Lower lobe of right lung (tissue), 2 donors: Measurements from ENCODE around the gene OR4D5. TPM values are rescaled to one million over a fixed set of nuclear protein-coding genes. Genes with fewer than 3 reads are reported as not detected.

Experiments
- ATAC-seq, 2 donors: fragments of 200-7000 bp; cut with Tn5 transposase; one replicate each; pipeline ENCODE4 v1.9.1; 2020 to 2022; ENCODE audit warnings: mild to moderate bottlenecking in 2 of 2, moderate library complexity in 2 of 2
- DNase-seq: peaks from one replicate; pipeline ENCODE4 v3.0.0-alpha.2; 2020
- H3K27ac ChIP-seq: fragments of 200-600 bp; one replicate; pipeline ENCODE4 v1.8.0; 2022
- H3K27me3 ChIP-seq: fragments of 200-600 bp; one replicate; pipeline ENCODE4 v1.8.0; 2022; ENCODE audit warnings: low read depth
- H3K36me3 ChIP-seq: fragments of 200-600 bp; one replicate; pipeline ENCODE4 v1.8.0; 2022; ENCODE audit warnings: mild to moderate bottlenecking
- H3K4me1 ChIP-seq: fragments of 200-600 bp; one replicate; pipeline ENCODE4 v1.8.0; 2022
- H3K4me3 ChIP-seq: fragments of 200-600 bp; one replicate; pipeline ENCODE4 v1.8.0; 2022; ENCODE audit warnings: mild to moderate bottlenecking
- H3K9me3 ChIP-seq: fragments of 200-600 bp; one replicate; pipeline ENCODE4 v1.8.0; 2022
- CTCF ChIP-seq: fragments of 200-600 bp; IDR thresholded peaks from one replicate; pipeline ENCODE4 v1.8.0; 2022; ENCODE audit warnings: antibody characterized with exemption, mild to moderate bottlenecking
- intact Hi-C: fragments of 100-400 bp; cut with DNase I; formaldehyde crosslinking; loops from one replicate; pipeline ENCODE4 v1.11.0; 2022
- total RNA-seq: library from RNA; stranded (reverse); fragmentation: NEBNext Ultra II Directional; extraction: Animal tissue kit (Norgen Biotek cat#: 25700); gene quantifications from one replicate; pipeline ENCODE4 v1.2.1, GENCODE V29; 2021
- donor health status: DM: no; HTN: yes; CAD: no; lungs with severe emphysema.

Gene OR4D5
- total RNA-seq, 1 donor from 2014 or later: not detected

GRCh38 chr11:123956752-123957151 is 17.3 kb downstream of the OR4D5 start:
- H3K9me3 ChIP-seq: no peaks in the 10 kb centered on the region
- H3K27me3 ChIP-seq: no peaks in the 10 kb centered on the region
- intact Hi-C loops: no loop called here
- no peaks in the 10 kb centered on the region for H3K4me1 ChIP-seq
- ATAC-seq (no peak), DNase-seq (no peak)
- H3K36me3 ChIP-seq: no peaks in the 10 kb centered on the region
- no peak overlapping the region for H3K27ac ChIP-seq
- TF ChIP-seq CTCF: no peak
- H3K4me3 ChIP-seq: no peak overlapping the region

- ATAC-seq: no peak
- intact Hi-C loops: no loop called here
- no peak overlapping the region for H3K27ac ChIP-seq
- no peak for DNase-seq
- H3K9me3 ChIP-seq: no peaks in the 10 kb centered on the region
- H3K36me3 ChIP-seq: no peaks in the 10 kb centered on the region
- H3K4me1 ChIP-seq: no peaks in the 10 kb centered on the region
- H3K27me3 ChIP-seq: no peaks in the 10 kb centered on the region
- H3K4me3 ChIP-seq: no peak overlapping the region
- no peak for TF ChIP-seq CTCF
These were observed 34.4 kb downstream of the OR4D5 start for GRCh38 chr11:123973816-123974215.

- intact Hi-C loops: no loop called here
- Histone ChIP-seq H3K9me3 (no peaks in the 10 kb centered on the region), H3K27ac (no peak overlapping the region), H3K4me3 (no peak overlapping the region), H3K27me3 (no peaks in the 10 kb centered on the region), H3K4me1 (no peaks in the 10 kb centered on the region), H3K36me3 (no peaks in the 10 kb centered on the region)
- TF ChIP-seq CTCF: no peak
- DNase-seq (no peak), ATAC-seq (no peak)
These were observed 37.5 kb downstream of the OR4D5 start for GRCh38 chr11:123976770-123977560.

GRCh38 chr11:123977731-123978347 is 38.4 kb downstream of the OR4D5 start, which contains the start of gene OR10S1:
TSS of gene OR10S1 (minus strand) at chr11:123977781. CDS start at chr11:123977664, 117 bp downstream.
- intact Hi-C loops: no loop called here
- no peak for TF ChIP-seq CTCF
- Histone ChIP-seq H3K36me3 (no peaks in the 10 kb centered on the region), H3K9me3 (no peaks in the 10 kb centered on the region), H3K4me1 (no peaks in the 10 kb centered on the region), H3K27me3 (no peaks in the 10 kb centered on the region), H3K4me3 (no peak within 1 kb of the TSS), H3K27ac (no peak within 1 kb of the TSS)
- no peak for DNase-seq
- no peak for ATAC-seq

GRCh38 chr11:123979311-123979710 is 39.9 kb downstream of the OR4D5 start:
- no peak for TF ChIP-seq CTCF
- peak in 1 of 2 donors; percentile 30 for ATAC-seq
- no peak overlapping the region for H3K27ac ChIP-seq
- H3K27me3 ChIP-seq: no peaks in the 10 kb centered on the region
- no peak overlapping the region for H3K4me3 ChIP-seq
- no peaks in the 10 kb centered on the region for H3K36me3 ChIP-seq
- H3K9me3 ChIP-seq: no peaks in the 10 kb centered on the region
- no peaks in the 10 kb centered on the region for H3K4me1 ChIP-seq
- no peak for DNase-seq
- intact Hi-C loops: no loop called here

Other genes starting within 250 kb of the OR4D5 start
- gene ZNF202, start 198.0 kb upstream of the OR4D5 start, total RNA-seq: 10.6 TPM
- gene OR6X1, start 185.1 kb upstream of the OR4D5 start, total RNA-seq: not detected
- not detected for gene OR6M1, start 133.3 kb upstream of the OR4D5 start, total RNA-seq
- gene TMEM225, start 53.9 kb upstream of the OR4D5 start, total RNA-seq: not detected
- not detected for gene OR8D4, start 37.5 kb upstream of the OR4D5 start, total RNA-seq
- gene OR6T1, start 4.2 kb downstream of the OR4D5 start, total RNA-seq: not detected
- not detected for gene OR10S1, start 38.2 kb downstream of the OR4D5 start, total RNA-seq
- gene OR10G6, start 55.5 kb downstream of the OR4D5 start, total RNA-seq: not detected
- not detected for gene OR10G4, start 73.4 kb downstream of the OR4D5 start, total RNA-seq
- not detected for gene OR10G9, start 83.4 kb downstream of the OR4D5 start, total RNA-seq
- gene OR10G8, start 87.2 kb downstream of the OR4D5 start, total RNA-seq: not detected
- not detected for gene OR10G7, start 101.7 kb downstream of the OR4D5 start, total RNA-seq
- gene VWA5A, start 175.8 kb downstream of the OR4D5 start, total RNA-seq: 37.9 TPM
- gene OR10D3, start 243.7 kb downstream of the OR4D5 start, total RNA-seq: not detected